ENCODE measurements around the gene AOAH.
"Not testable (repeated sequence)": the region's sequence is repeated elsewhere in the genome, so short reads cannot be mapped to it uniquely, and the experiment has no call there.

Gene AOAH

DNA sequence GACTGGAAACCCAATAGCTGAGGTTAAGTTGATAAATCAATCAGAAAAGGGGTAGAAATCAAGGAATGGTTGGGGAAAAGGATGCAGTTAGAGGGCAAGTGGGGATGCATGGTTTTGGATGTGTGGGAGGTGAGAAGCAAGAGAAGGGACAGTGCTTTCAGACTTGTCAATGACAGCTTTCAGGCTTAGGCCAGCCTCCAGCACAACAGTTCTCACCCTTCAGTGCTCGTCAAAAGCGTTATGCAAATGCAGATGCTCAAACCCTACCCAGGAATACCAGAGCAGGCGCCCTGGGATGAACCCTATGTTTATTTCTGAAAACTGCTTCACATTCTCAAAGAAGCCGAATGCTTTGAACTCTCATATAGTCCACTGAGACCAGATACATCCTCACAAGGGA is 74.0 kb downstream of the AOAH start:
- H3K9ac ChIP-seq (ENCODE audit: low read depth, low read length), result no peak overlapping the region
- no peaks in the 10 kb centered on the region for H3K9me3 ChIP-seq (ENCODE audit: control insufficient read depth, insufficient read depth, low read length)
- H3K36me3 ChIP-seq (ENCODE audit: insufficient read depth, low read length), result no peaks in the 10 kb centered on the region
- peaks cover 34% of the 10 kb centered on the region for H3K4me1 ChIP-seq (ENCODE audit: insufficient read depth, low read length)

- H3K9ac ChIP-seq (ENCODE audit: low read depth, low read length); H3K36me3 ChIP-seq (ENCODE audit: insufficient read depth, low read length); H3K9me3 ChIP-seq (ENCODE audit: control insufficient read depth, insufficient read depth, low read length): not testable (repeated sequence)
- peaks cover 32% of the 10 kb centered on the region for H3K4me1 ChIP-seq (ENCODE audit: insufficient read depth, low read length)
Observed at GRCh38 chr7:36649319-36649718, 75.0 kb downstream of the AOAH start.

- H3K9ac ChIP-seq (ENCODE audit: low read depth, low read length), result no peak overlapping the region
- peaks cover 25% of the 10 kb centered on the region for H3K4me1 ChIP-seq (ENCODE audit: insufficient read depth, low read length)
- H3K36me3 ChIP-seq (ENCODE audit: insufficient read depth, low read length), result no peaks in the 10 kb centered on the region
- H3K9me3 ChIP-seq (ENCODE audit: control insufficient read depth, insufficient read depth, low read length), result no peaks in the 10 kb centered on the region
Observed at GRCh38 chr7:36648441-36648840, 75.9 kb downstream of the AOAH start.

DNA sequence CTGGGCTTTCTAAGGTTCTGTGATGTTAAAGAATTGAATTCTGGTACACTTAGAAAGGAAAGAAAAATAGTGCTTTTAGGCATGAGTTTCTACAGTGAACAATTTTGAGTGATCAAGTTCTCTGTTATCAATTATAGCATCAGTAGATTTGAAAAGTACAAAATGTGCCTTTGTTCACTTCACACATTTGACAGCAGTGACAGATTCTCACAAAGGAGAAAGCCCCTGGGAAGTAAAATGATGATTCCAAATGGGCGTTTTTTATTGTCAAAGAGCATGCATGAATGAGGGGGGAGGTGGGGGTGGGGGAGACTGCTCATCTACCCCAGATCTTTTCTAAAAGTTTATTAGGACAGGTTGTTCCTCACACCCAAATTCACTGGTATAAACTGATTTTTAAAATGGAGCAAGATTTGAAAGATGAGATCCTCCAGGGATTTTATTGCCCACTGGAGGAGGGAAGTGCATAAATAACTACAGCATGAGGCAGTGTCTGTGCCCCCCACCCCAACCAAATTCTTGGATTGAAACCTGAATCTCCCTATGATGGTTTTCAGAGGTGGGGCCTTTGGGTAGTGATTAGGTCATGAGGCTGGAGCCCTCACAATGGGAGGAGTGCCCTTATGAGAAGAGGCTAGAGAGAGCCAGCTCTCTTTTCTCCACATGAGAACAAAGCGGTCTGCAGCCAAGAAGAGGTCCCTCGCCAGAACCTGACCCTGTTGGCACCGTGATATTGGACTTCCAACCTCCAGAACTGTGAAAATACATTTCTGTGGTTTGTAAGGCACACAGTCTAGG is 79.5 kb downstream of the AOAH start:
- Histone ChIP-seq H3K4me1 (ENCODE audit: insufficient read depth, low read length) (peaks cover 16% of the 10 kb centered on the region), H3K9me3 (ENCODE audit: control insufficient read depth, insufficient read depth, low read length) (no peaks in the 10 kb centered on the region), H3K36me3 (ENCODE audit: insufficient read depth, low read length) (no peaks in the 10 kb centered on the region), H3K9ac (ENCODE audit: low read depth, low read length) (no peak overlapping the region)

DNA sequence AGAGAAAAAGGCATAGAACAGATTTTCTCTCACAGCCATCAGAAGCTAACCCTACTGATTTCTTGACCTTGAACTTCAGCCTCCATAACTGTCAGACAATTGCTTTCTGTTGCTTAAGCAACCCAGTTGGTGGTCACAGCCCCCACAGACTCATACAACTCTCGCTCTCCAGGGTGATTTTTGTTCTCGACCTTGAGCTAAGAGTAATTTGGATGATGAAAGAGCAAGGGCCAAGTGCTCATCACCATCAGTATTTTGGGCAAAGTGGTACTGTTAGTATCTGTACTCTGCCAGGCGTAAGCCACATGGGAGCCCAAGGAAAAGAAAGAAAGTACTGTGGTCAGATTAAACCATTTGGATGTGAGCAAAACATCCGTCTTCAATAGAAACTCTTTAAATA is 81.9 kb downstream of the AOAH start:
- no peaks in the 10 kb centered on the region for H3K9me3 ChIP-seq (ENCODE audit: control insufficient read depth, insufficient read depth, low read length)
- H3K4me1 ChIP-seq (ENCODE audit: insufficient read depth, low read length), result peaks cover 18% of the 10 kb centered on the region
- H3K9ac ChIP-seq (ENCODE audit: low read depth, low read length), result no peak overlapping the region
- H3K36me3 ChIP-seq (ENCODE audit: insufficient read depth, low read length), result no peaks in the 10 kb centered on the region

DNA sequence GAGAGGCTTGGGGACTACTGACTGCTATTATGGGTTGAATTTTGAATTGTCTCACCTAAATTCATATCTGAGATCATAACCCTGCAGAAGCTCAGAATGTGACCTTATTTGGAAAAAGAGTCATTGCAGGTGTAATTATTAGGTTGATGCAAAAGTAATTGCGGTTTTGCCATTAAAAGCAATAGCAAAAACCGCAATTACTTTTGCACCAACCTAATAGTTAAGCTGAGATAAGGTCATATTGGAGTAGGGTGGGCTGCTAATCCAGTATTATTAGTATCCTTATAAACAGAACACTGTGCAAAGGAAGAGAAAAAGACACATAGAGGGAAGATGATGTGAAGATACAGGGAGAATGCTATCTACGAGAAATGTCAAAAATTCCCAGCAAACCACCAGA is 82.3 kb downstream of the AOAH start:
- no peaks in the 10 kb centered on the region for H3K36me3 ChIP-seq (ENCODE audit: insufficient read depth, low read length)
- no peaks in the 10 kb centered on the region for H3K9me3 ChIP-seq (ENCODE audit: control insufficient read depth, insufficient read depth, low read length)
- H3K4me1 ChIP-seq (ENCODE audit: insufficient read depth, low read length), result peaks cover 21% of the 10 kb centered on the region
- no peak overlapping the region for H3K9ac ChIP-seq (ENCODE audit: low read depth, low read length)

- Histone ChIP-seq H3K36me3 (ENCODE audit: insufficient read depth, low read length) (no peaks in the 10 kb centered on the region), H3K9ac (ENCODE audit: low read depth, low read length) (no peak overlapping the region), H3K4me1 (ENCODE audit: insufficient read depth, low read length) (peaks cover 19% of the 10 kb centered on the region), H3K9me3 (ENCODE audit: control insufficient read depth, insufficient read depth, low read length) (no peaks in the 10 kb centered on the region)
Observed at GRCh38 chr7:36640682-36641081, 83.6 kb downstream of the AOAH start.

DNA sequence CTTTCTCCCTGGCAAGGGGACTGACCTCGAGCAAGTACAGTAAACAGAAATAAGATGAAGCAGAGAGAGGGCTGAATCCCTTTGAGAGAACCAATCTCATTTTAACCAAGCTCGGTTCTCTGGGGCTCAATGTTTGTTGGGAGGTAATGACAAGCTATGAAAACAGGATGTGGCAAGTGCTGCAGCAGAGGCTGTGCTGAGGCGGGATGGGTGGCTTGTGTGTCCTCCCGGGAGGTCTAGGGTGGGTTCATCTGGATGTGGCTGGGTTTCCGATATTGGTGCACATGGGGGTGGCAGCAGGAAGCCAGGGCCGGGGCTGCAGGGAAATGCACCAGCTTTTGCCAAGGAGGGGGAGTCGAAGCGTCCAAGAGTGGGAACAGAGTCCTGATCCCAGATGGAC is 84.5 kb downstream of the AOAH start:
- no peaks in the 10 kb centered on the region for H3K9me3 ChIP-seq (ENCODE audit: control insufficient read depth, insufficient read depth, low read length)
- H3K4me1 ChIP-seq (ENCODE audit: insufficient read depth, low read length), result peaks cover 10% of the 10 kb centered on the region
- no peak overlapping the region for H3K9ac ChIP-seq (ENCODE audit: low read depth, low read length)
- no peaks in the 10 kb centered on the region for H3K36me3 ChIP-seq (ENCODE audit: insufficient read depth, low read length)

DNA sequence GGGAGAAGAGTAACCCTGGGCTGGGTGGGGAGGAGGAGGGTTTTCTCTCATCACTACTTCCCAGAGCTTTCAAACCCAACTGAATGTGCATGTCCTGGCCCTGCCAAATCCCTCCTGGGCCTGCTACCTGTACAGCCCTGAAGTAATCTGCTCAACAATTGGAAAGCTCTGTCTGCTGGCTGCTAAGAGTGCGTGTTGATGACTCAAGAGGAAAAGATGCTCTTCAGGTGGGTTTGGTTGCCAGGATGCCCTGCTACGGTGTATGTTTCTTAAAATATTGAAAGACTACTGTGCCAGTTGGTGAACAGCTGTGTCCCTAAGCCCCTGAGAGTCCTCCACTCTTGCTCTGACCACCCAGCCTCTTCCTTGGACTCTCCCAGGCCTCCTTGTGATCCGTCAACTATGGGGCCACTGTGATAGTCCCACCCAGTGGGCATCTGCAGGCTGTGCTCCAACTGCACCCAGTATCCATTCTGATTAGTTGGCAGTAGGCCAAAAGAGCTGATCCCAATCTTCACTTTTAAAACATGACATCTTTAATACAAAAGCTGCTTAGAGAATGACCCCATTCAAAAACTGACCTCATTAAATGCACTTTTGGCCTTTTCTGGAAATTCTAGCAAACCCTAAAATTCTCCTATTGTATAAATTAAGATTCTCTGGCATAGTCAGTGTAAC is 85.6 kb downstream of the AOAH start:
- Histone ChIP-seq H3K36me3 (ENCODE audit: insufficient read depth, low read length) (no peaks in the 10 kb centered on the region), H3K9me3 (ENCODE audit: control insufficient read depth, insufficient read depth, low read length) (no peaks in the 10 kb centered on the region), H3K4me1 (ENCODE audit: insufficient read depth, low read length) (peaks cover 8% of the 10 kb centered on the region), H3K9ac (ENCODE audit: low read depth, low read length) (no peak overlapping the region)

GRCh38 chr7:36638140-36638539 is 86.2 kb downstream of the AOAH start:
- Histone ChIP-seq H3K9ac (ENCODE audit: low read depth, low read length) (no peak overlapping the region), H3K4me1 (ENCODE audit: insufficient read depth, low read length) (peaks cover 10% of the 10 kb centered on the region), H3K36me3 (ENCODE audit: insufficient read depth, low read length) (no peaks in the 10 kb centered on the region), H3K9me3 (ENCODE audit: control insufficient read depth, insufficient read depth, low read length) (no peaks in the 10 kb centered on the region)

DNA sequence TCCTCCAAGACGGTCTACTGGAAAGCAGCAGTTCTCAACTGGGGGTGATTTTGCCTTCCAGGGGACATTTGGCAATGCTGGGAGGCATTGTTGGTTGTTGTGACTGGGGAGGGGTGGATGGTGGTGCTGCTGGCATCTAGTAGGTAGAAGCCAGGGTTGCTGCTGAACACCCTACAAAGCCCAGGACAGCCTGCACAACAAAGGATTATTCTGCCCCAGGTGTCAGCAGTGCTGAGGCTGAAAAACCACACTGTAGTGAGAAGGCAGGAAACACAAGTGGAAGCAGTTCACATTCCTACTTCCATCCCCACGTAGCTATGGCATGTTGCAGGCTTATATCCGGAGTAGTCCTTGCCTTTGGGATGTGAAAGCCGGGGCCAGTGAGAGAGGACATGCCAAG is 86.9 kb downstream of the AOAH start:
- H3K9me3 ChIP-seq (ENCODE audit: control insufficient read depth, insufficient read depth, low read length), result no peaks in the 10 kb centered on the region
- no peaks in the 10 kb centered on the region for H3K36me3 ChIP-seq (ENCODE audit: insufficient read depth, low read length)
- H3K4me1 ChIP-seq (ENCODE audit: insufficient read depth, low read length), result peaks cover 17% of the 10 kb centered on the region
- no peak overlapping the region for H3K9ac ChIP-seq (ENCODE audit: low read depth, low read length)

DNA sequence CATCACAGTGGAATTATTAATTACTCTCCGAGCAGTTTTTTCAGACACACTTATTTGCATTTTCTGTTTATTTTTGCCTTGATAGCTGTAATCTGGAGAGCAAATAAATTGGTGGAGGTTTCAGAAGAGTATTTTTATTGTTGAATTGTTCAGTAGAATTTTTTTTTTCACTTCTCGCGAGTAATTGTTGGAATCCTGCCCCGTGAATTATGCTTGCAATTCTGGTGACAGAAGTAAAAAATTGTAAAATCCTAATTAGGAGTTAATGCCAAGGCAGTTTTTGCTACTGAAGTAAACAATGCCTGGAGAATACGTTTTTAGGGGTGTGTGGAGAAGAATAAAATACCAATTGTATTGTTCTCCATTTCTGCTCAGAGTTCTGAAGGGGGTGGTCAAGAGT is 88.2 kb downstream of the AOAH start:
- H3K9ac ChIP-seq (ENCODE audit: low read depth, low read length), result no peak overlapping the region
- H3K4me1 ChIP-seq (ENCODE audit: insufficient read depth, low read length), result peaks cover 15% of the 10 kb centered on the region
- H3K9me3 ChIP-seq (ENCODE audit: control insufficient read depth, insufficient read depth, low read length), result no peaks in the 10 kb centered on the region
- H3K36me3 ChIP-seq (ENCODE audit: insufficient read depth, low read length), result no peaks in the 10 kb centered on the region

- Histone ChIP-seq H3K4me1 (ENCODE audit: insufficient read depth, low read length) (peaks cover 15% of the 10 kb centered on the region), H3K9me3 (ENCODE audit: control insufficient read depth, insufficient read depth, low read length) (no peaks in the 10 kb centered on the region), H3K9ac (ENCODE audit: low read depth, low read length) (no peak overlapping the region), H3K36me3 (ENCODE audit: insufficient read depth, low read length) (no peaks in the 10 kb centered on the region)
Observed at GRCh38 chr7:36635091-36635490, 89.2 kb downstream of the AOAH start.

DNA sequence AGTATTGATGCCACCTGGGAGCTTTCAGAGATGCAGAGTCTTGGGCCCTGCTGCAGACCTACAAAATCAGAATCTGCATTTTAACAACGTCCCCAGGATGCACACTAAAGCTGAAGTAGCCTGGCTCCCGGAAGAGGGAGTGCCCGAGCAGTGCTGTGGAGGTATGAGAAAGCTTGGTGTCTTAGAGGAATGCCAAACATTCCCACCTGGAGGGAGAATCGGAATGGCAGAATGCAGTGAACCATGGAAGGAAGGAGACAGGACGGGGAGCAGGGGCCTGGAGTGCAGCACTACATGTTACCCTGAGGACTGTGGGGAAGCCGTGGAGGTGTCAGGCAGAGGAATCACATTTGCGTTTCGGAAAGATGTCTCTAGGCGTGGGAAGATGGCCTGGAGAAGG is 90.9 kb downstream of the AOAH start:
- Histone ChIP-seq H3K36me3 (ENCODE audit: insufficient read depth, low read length) (no peaks in the 10 kb centered on the region), H3K9me3 (ENCODE audit: control insufficient read depth, insufficient read depth, low read length) (no peaks in the 10 kb centered on the region), H3K4me1 (ENCODE audit: insufficient read depth, low read length) (peaks cover 15% of the 10 kb centered on the region), H3K9ac (ENCODE audit: low read depth, low read length) (no peak overlapping the region)

DNA sequence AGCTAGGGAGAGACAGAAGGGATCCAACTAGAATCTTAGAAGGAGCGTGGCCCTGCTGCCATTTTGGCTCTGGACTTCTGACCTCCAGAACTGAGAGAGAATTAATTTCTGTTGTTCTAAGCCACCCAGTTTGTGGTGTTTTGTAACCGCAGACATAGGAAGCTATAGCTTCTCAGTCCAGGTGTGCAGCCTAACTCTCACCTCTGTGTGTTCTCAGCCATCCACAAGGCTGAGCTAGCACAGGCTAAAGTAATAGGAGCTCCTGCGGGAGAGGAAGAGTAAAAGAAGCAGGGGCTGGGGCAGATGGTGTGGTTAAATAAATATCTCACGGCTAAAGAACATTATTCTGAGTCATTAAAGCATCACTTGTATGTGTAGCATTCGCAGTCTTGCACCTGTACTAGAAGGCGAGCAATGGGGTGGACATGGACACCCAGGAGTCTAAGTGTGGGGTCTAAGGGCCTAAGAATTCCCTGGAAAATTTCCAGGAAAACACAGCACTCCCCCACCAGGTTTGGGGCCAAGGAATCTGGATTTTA is 94.1 kb downstream of the AOAH start:
- H3K9ac ChIP-seq (ENCODE audit: low read depth, low read length), result no peak overlapping the region
- no peaks in the 10 kb centered on the region for H3K36me3 ChIP-seq (ENCODE audit: insufficient read depth, low read length)
- no peaks in the 10 kb centered on the region for H3K9me3 ChIP-seq (ENCODE audit: control insufficient read depth, insufficient read depth, low read length)

More for the DNA sequence above, 94.1 kb downstream of the AOAH start:
- H3K4me1 ChIP-seq (ENCODE audit: insufficient read depth, low read length), result peaks cover 11% of the 10 kb centered on the region

Data from ES-I3 (cell line).